Progenitor cell of endocrine pancreas (in vitro differentiated cells): ENCODE data around the gene CFAP73. TPM values are rescaled to one million over a fixed set of nuclear protein-coding genes. Genes with fewer than 3 reads are reported as not detected.

Source experiments
- DNase-seq: peaks from one replicate; pipeline ENCODE4 v3.0.0; 2021; ENCODE audit warnings: low spot score; ENCODE audit not compliant: unreplicated experiment
- H3K27ac Mint-ChIP-seq: 2 replicates; pipeline ENCODE4 v1.8.0; 2021; ENCODE audit warnings: mild to moderate bottlenecking, moderate library complexity, mixed read lengths
- H3K27me3 Mint-ChIP-seq: 2 replicates; pipeline ENCODE4 v1.8.0; 2021; ENCODE audit warnings: mixed read lengths
- H3K36me3 Mint-ChIP-seq: 2 replicates; pipeline ENCODE4 v1.8.0; 2022; ENCODE audit warnings: mixed read lengths; ENCODE audit not compliant: insufficient read depth
- H3K4me1 Mint-ChIP-seq: 2 replicates; pipeline ENCODE4 v1.8.0; 2021; ENCODE audit warnings: low read depth, mixed read lengths
- H3K4me3 Mint-ChIP-seq: 2 replicates; pipeline ENCODE4 v1.8.0; 2021; ENCODE audit warnings: low read depth, mild to moderate bottlenecking, moderate library complexity, mixed read lengths
- H3K9me3 Mint-ChIP-seq: 2 replicates; pipeline ENCODE4 v1.8.0; 2021; ENCODE audit warnings: low read depth, mixed read lengths
- CTCF ChIP-seq: fragments of 200-600 bp; sonication (generic); IDR thresholded peaks from one replicate; pipeline ENCODE4 v1.5.0; 2021; ENCODE audit warnings: antibody characterized with exemption, mild to moderate bottlenecking; ENCODE audit not compliant: unreplicated experiment
- total RNA-seq: library from RNA; stranded (reverse); gene quantifications from 2 replicates; pipeline ENCODE4 v1.2.1, GENCODE V29; 2021

The CFAP73 gene
- total RNA-seq, 1 donor from 2014 or later = not detected

DNA sequence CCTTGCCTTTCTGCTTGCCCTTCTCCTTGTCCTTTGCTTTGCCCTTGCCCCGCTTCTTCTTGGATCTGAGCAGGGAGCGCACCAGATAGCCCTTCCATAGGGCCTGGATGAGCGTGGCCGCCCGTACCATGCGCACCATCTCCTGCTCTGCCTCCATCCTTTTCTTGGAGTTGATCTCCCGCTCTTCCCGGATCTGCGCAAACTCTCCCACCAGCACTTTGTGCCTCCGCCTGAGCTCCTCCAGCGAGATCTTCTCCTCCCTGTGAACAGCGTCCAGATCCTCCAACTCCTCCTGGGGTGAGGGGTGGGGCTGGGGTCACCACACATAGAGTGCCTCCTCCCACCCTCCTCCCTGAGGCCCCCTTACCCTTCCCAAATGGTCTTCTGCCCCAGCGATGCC lies 46.1 kb downstream of the CFAP73 start:
- H3K27me3 Mint-ChIP-seq = no peaks in the 10 kb centered on the region
- no peak for TF ChIP-seq CTCF
- H3K4me3 Mint-ChIP-seq = no peak overlapping the region
- no peaks in the 10 kb centered on the region for H3K9me3 Mint-ChIP-seq
- DNase-seq = no peak
- H3K27ac Mint-ChIP-seq = no peak overlapping the region
- peaks cover 5% of the 10 kb centered on the region for H3K36me3 Mint-ChIP-seq
- H3K4me1 Mint-ChIP-seq = no peaks in the 10 kb centered on the region

- Mint-ChIP-seq H3K4me1 (no peaks in the 10 kb centered on the region), H3K27ac (no peak overlapping the region), H3K36me3 (peaks cover 3% of the 10 kb centered on the region), H3K27me3 (no peaks in the 10 kb centered on the region), H3K9me3 (no peaks in the 10 kb centered on the region), H3K4me3 (no peak overlapping the region)
- no peak for TF ChIP-seq CTCF
- no peak for DNase-seq
Measured at GRCh38 chr12:113196582-113196981, 47.1 kb downstream of the CFAP73 start.

GRCh38 chr12:113196990-113197389 lies 47.5 kb downstream of the CFAP73 start:
- no peaks in the 10 kb centered on the region for H3K9me3 Mint-ChIP-seq
- no peaks in the 10 kb centered on the region for H3K4me1 Mint-ChIP-seq
- H3K36me3 Mint-ChIP-seq = peaks cover 3% of the 10 kb centered on the region
- TF ChIP-seq CTCF = peak; percentile 60
- DNase-seq = no peak
- no peak overlapping the region for H3K4me3 Mint-ChIP-seq
- no peak overlapping the region for H3K27ac Mint-ChIP-seq
- no peaks in the 10 kb centered on the region for H3K27me3 Mint-ChIP-seq

GRCh38 chr12:113197518-113198077 lies 48.1 kb downstream of the CFAP73 start:
- H3K27ac Mint-ChIP-seq = no peak overlapping the region
- H3K4me1 Mint-ChIP-seq = no peaks in the 10 kb centered on the region
- no peaks in the 10 kb centered on the region for H3K9me3 Mint-ChIP-seq
- peaks cover 3% of the 10 kb centered on the region for H3K36me3 Mint-ChIP-seq
- no peaks in the 10 kb centered on the region for H3K27me3 Mint-ChIP-seq
- no peak overlapping the region for H3K4me3 Mint-ChIP-seq
- no peak for TF ChIP-seq CTCF
- DNase-seq = no peak

- Mint-ChIP-seq H3K27ac (no peak overlapping the region), H3K4me1 (no peaks in the 10 kb centered on the region), H3K4me3 (no peak overlapping the region), H3K36me3 (peaks cover 3% of the 10 kb centered on the region), H3K9me3 (no peaks in the 10 kb centered on the region), H3K27me3 (no peaks in the 10 kb centered on the region)
- TF ChIP-seq CTCF = no peak
- no peak for DNase-seq
Measured at GRCh38 chr12:113198296-113198695, 48.8 kb downstream of the CFAP73 start.
